Right atrium auricular region (tissue), 2 donors: ENCODE measurements around the gene FAM120A. TPM values are rescaled to one million over a fixed set of nuclear protein-coding genes. Genes with fewer than 3 reads are reported as not detected.
A peak's percentile ranks its signal among the peaks of the same experiment; 100 is the strongest.

ENCODE experiments used
- DNase-seq: peaks from one replicate; pipeline ENCODE4 v3.0.0-alpha.2; 2019; ENCODE audit warnings: low spot score
- H3K27ac ChIP-seq, 2 donors: fragments of 200-600 bp; sonication (generic); 1 replicate in 1 of 2; 2 replicates in 1 of 2; pipeline ENCODE4 v1.5.1; 2016 to 2019
- H3K27me3 ChIP-seq, 2 donors: fragments of 200-600 bp; sonication (generic); one replicate each; pipeline versions ENCODE4 v1.5.1 to v1.6.0; 2017 to 2019
- H3K36me3 ChIP-seq: fragments of 200-600 bp; sonication (generic); one replicate; pipeline ENCODE4 v1.5.1; 2016
- H3K4me1 ChIP-seq, 2 donors: fragments of 200-600 bp; sonication (generic); one replicate each; pipeline versions ENCODE4 v1.5.1 to v1.6.0; 2017 to 2019
- H3K4me3 ChIP-seq, 2 donors: fragments of 200-600 bp; sonication (generic); 1 replicate in 1 of 2; 2 replicates in 1 of 2; pipeline ENCODE4 v1.5.1; 2017 to 2019; ENCODE audit warnings: mild to moderate bottlenecking in 1 of 2, moderate library complexity in 1 of 2
- H3K9me3 ChIP-seq, 2 donors: fragments of 200-600 bp; sonication (generic); one replicate each; pipeline ENCODE4 v1.5.1; 2019
- CTCF ChIP-seq, 2 donors: fragments of 200-600 bp; sonication (generic); IDR thresholded peaks; one replicate each; pipeline ENCODE4 v1.5.1; 2019; ENCODE audit warnings: antibody characterized with exemption in 2 of 2
- total RNA-seq, 2 donors: library from RNA; depleted of rRNA; stranded (reverse); fragments of >200 nt; gene quantifications; one replicate each; pipeline ENCODE4 v1.1.0, GENCODE V29; 2016

Gene FAM120A
- total RNA-seq, 2 donors from 2014 or later = 79.1 to 88.7 TPM

- peaks cover 0 to 2% of the 10 kb centered on the region in 2 donors for H3K4me1 ChIP-seq
- no peak for DNase-seq
- H3K36me3 ChIP-seq = peaks cover 79% of the 10 kb centered on the region
- no peak overlapping the region for H3K27ac ChIP-seq
- no peak for TF ChIP-seq CTCF (IDR thresholded peaks at IDR 0.05)
- H3K27me3 ChIP-seq = no peaks in the 10 kb centered on the region
- no peaks in the 10 kb centered on the region for H3K9me3 ChIP-seq
- no peak overlapping the region for H3K4me3 ChIP-seq
Observed at GRCh38 chr9:93560991-93561390, 109.5 kb downstream of the FAM120A start.

GRCh38 chr9:93562157-93562556 lies 110.7 kb downstream of the FAM120A start:
- DNase-seq = no peak

GRCh38 chr9:93565089-93565488 lies 113.6 kb downstream of the FAM120A start:
- Histone ChIP-seq H3K4me1 (peaks cover 0 to 15% of the 10 kb centered on the region in 2 donors), H3K9me3 (no peaks in the 10 kb centered on the region), H3K4me3 (no peak overlapping the region), H3K27ac (no peak overlapping the region), H3K27me3 (no peaks in the 10 kb centered on the region), H3K36me3 (peaks cover 44% of the 10 kb centered on the region)
- no peak for DNase-seq
- TF ChIP-seq CTCF (IDR thresholded peaks at IDR 0.05) = no peak

More at GRCh38 chr9:93562157-93562556, 110.7 kb downstream of the FAM120A start:
- no peak overlapping the region for H3K27ac ChIP-seq
- peaks cover 0 to 9% of the 10 kb centered on the region in 2 donors for H3K4me1 ChIP-seq
- H3K36me3 ChIP-seq = peaks cover 72% of the 10 kb centered on the region
- H3K9me3 ChIP-seq = no peaks in the 10 kb centered on the region
- H3K27me3 ChIP-seq = no peaks in the 10 kb centered on the region
- no peak for TF ChIP-seq CTCF (IDR thresholded peaks at IDR 0.05)
- no peak overlapping the region for H3K4me3 ChIP-seq

- H3K4me1 ChIP-seq = peaks cover 0 to 15% of the 10 kb centered on the region in 2 donors
- peaks cover 36% of the 10 kb centered on the region for H3K36me3 ChIP-seq
- H3K4me3 ChIP-seq = peak overlapping the region; percentile 43 to 64
- peak overlapping the region; percentile 93 to 95 for H3K27ac ChIP-seq
- DNase-seq = peak; percentile 96
- peak; percentile 88 to 97 for TF ChIP-seq CTCF (IDR thresholded peaks at IDR 0.05)
- H3K27me3 ChIP-seq = no peaks in the 10 kb centered on the region
- H3K9me3 ChIP-seq = no peaks in the 10 kb centered on the region
Observed at GRCh38 chr9:93566408-93567270, 115.2 kb downstream of the FAM120A start.

GRCh38 chr9:93567271-93567959 lies 115.9 kb downstream of the FAM120A start:
- no peak for TF ChIP-seq CTCF (IDR thresholded peaks at IDR 0.05)
- peak; percentile 58 for DNase-seq
- H3K27ac ChIP-seq = peak overlapping the region; percentile 93 to 95

More at GRCh38 chr9:93567271-93567959, 115.9 kb downstream of the FAM120A start:
- peaks cover 28% of the 10 kb centered on the region for H3K36me3 ChIP-seq
- H3K27me3 ChIP-seq = no peaks in the 10 kb centered on the region
- peaks cover 0 to 15% of the 10 kb centered on the region in 2 donors for H3K4me1 ChIP-seq
- no peaks in the 10 kb centered on the region for H3K9me3 ChIP-seq
- peak overlapping the region; percentile 43 to 64 for H3K4me3 ChIP-seq
